Vagina (tissue), 2 donors: ENCODE results near the gene ADCY1.

Source experiments
- CTCF ChIP-seq, 3 experiments: fragments of 450-650 bp in 2 of 3; fragments of 200-600 bp in 1 of 3; sonication (generic) in 1 of 3; IDR thresholded peaks; one replicate each; pipeline ENCODE4 v1.5.1; 2017 to 2019; ENCODE audit warnings: antibody characterized with exemption in 3 of 3, mild to moderate bottlenecking in 2 of 3, moderate library complexity in 2 of 3
- POLR2A ChIP-seq, 2 donors: fragments of 450-650 bp; IDR thresholded peaks; one replicate each; pipeline ENCODE4 v1.6.1; 2017; ENCODE audit warnings: antibody characterized with exemption in 2 of 2, mild to moderate bottlenecking in 2 of 2, moderate library complexity in 2 of 2
- POLR2AphosphoS5 ChIP-seq, 2 donors: sonication (generic); formaldehyde crosslinking; IDR thresholded peaks; one replicate each; pipeline ENCODE4 v1.9.0; 2017; ENCODE audit warnings: antibody characterized with exemption in 2 of 2, mild to moderate bottlenecking in 2 of 2, low read depth in 1 of 2; ENCODE audit not compliant: insufficient read depth in 1 of 2

DNA sequence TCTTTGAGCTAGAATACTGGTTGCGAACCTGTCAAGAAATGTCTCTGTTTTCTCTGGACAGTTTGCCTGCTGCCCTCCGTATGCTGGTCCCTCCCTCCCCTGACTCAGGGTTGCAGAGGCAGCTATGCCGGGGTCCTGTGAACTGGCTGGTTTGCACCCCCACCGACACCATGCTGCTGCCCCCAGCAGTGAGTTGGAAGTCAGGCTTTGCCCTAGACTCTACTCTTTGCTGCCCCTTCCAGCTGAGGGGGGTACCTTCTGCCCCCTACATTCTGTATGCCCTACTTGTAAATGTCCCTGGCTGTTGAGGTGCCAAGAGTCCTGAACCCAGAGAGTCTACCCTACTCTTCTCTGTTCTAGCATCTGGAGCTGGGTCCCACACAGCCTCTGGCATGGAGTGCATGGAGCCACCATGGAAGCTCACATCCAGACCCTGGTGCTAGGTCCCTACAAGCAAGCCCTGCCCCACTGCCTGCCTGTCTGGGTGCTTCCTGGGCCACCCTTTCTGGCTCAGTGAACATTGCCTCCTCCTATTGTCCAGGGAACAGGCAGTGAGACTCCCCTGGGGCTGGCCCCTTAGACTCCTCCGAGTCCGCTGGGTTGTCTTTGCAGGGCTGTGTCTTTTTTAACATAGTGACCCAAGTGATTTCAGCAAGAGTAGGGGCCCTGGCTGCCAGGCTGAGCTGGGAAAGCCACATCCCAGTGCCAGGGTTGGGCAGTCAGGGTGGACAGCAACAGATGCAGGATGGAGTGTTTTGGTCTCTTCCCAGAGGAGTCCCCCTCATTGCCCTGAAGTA is 138.9 kb downstream of the ADCY1 start:
- TF ChIP-seq CTCF (IDR thresholded peaks at IDR 0.05) (no peak), POLR2AphosphoS5 (IDR thresholded peaks at IDR 0.05; ENCODE audit: insufficient read depth in 1 of 2, low read depth in 1 of 2) (no peak), POLR2A (IDR thresholded peaks at IDR 0.05) (no peak)
